Skin of body (tissue), 2 donors: ENCODE data around the gene CCDC170. TPM values are rescaled to one million over a fixed set of nuclear protein-coding genes. Genes with fewer than 3 reads are reported as not detected.

ENCODE experiments used
- DNase-seq: peaks from one replicate; lab custom pipeline; 2025; lab: John Stamatoyannopoulos, UW
- total RNA-seq: library from RNA; depleted of rRNA; stranded (reverse); fragments of >200 nt; gene quantifications from one replicate; pipeline ENCODE4 v1.2.3, GENCODE V29; 2014

CCDC170 gene
- total RNA-seq, 1 donor from 2014 or later, result 1.9 TPM

DNA sequence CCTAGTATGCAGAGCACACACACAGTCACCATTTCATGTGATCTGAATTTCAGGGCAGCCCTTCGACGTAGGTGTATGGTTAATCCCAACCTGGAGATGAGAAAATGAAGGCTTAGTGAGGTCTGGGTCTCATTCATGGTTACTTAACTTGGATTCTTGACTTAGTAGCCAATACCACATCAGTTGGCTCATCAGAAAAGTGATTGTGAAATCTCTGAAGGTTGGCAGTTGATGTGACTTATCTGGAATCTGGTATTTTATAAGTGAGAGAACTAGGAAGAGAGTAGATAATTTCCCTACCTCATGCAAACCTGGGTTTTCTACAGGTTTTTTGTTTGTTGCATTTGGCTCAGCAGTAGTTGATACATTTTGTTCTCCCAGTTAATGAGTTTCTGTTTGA, 123.7 kb downstream of the CCDC170 start:
- DNase-seq, result no peak

DNA sequence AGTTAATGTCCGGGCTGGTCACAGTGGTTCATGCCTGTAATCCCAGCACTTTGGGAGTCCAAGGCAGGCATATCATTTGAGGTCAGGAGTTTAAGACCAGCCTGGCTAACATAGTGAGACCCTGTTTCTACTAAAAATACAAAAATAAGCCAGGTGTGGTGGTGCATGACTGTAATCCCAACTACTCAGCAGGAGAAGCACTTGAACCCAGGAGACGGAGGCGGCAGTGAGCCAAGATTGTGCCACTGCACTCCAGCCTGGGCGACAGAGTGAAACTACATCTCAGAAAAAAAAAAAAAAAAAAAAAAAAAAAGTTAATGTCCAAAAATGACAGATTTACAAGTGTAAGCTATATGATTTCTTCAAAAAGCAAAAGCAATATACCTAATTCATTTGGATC, 124.9 kb downstream of the CCDC170 start:
- no peak for DNase-seq

DNA sequence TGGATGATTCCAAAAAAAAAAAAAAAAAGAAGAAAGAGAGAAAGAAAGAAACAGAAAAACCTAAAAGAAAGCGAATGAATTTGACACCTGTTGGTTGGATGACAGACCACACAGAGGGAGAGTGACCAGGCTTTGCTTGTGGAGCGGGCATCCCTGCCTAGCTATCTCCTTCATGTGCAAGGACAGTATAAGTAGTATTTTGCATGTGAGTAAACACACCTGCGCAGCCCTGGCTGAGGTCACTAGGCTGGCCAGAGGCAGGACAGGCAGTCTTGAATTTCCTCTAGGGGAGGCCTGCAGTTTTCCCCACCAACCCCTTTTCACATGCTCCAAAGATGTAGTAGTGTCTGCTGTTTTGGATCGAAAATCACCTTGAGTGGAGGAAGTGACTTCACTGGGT, 126.4 kb downstream of the CCDC170 start:
- no peak for DNase-seq

DNA sequence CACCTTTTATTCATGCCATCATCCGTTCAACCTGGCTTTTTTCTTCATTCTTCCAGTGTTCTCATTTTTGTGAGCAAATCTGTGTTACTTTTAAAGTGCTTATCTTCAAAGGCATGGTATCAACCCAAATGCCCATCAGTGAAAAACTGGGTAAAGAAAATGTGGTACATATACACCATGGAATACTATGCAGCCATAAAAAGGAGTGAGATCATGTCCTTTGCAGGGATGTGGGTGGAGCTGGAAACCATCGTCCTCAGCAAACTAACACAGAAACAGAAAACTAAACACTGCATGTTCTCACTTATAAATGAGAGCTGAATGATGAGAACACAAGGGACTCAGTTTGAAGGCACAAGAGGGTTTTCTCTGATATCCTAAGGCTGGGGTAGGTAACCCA, 130.3 kb downstream of the CCDC170 start:
- no peak for DNase-seq

GRCh38 chr6:151624481-151624880, 130.7 kb downstream of the CCDC170 start:
- no peak for DNase-seq

DNA sequence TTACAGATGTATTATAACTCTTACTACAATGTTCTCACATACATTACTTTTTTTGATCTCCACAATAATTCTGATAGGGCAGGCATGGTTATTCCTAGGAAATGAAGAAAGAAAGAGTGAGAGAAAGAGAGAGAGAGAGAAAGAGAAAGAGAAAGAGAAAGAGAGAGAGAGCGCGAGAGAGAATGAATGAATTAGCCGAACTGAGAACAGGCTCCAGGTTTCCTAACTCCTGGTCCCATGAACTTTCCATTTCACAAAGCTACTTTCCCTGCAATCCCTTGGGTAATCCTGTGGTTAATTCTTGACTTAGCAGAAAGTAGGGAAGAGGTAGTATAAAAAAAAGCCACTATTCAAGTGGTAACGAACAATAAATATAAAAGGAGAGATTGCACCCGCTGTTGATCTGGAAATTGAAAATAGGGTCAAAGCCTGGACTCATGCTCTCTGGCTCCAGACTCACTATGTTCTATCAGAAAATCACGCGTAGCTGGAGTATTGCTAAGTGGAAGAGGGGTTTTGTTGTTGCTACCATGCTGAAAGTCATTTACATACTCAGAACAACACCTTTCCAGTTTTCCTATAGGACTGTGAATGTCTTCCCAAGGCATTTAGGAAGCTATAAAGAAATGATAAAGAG, 131.2 kb downstream of the CCDC170 start:
- no peak for DNase-seq

DNA sequence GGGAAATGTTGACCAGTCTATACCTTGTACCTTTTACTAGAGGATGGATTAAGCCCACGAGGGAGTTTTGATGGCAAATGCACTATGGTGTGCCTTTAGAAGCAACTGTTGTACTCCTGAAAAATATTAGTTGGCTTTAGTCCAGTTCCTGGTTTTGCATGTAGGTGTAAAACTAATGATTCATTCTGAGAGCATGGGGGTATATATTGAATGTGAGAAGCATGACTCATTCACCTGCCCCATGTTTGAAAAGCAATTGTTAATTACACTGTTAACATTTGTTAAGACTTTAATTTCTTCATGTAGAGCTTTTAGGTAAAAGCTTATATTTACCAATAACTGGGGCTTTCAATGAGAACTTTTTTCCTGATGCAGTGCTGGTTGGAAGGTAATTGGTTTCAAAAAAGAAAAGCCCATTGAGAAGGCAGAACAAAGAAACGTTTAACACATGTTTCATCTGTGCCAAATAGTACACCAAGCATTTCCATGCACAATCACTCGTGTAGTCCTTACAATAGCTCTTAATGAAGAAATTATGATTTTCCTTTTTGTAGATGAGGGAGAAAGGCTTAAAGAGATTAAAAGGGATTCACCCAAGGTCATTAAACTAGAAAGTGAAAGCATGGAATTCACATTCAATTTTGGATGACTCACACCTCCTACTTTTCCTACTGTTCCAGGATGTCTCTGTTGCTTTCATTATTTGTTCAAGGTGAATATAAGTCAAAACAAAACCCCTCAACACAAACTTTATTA, 134.1 kb downstream of the CCDC170 start:
- no peak for DNase-seq

DNA sequence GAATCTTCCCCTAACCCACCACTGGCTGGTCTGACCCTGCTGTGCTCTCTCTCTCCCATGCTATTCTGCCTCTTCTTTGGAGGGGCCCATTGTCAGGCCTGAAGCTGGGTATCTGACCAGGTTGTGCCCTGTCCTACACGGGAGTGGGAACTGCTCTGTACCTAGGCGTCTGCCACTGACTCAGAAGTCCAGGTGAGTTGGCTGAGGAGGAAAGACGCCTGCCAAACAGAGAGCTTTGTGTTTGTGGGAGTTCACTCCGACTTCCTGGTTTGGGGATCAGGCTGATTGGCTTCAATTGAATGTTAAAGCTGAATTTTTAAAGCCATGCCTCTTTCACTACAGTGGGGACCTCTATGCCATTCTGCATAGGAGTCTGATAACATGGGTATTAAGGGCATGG, 136.0 kb downstream of the CCDC170 start:
- no peak for DNase-seq

GRCh38 chr6:151630387-151630786, 136.6 kb downstream of the CCDC170 start:
- no peak for DNase-seq

- DNase-seq, result no peak
Measured at GRCh38 chr6:151630991-151631655, 137.3 kb downstream of the CCDC170 start.

DNA sequence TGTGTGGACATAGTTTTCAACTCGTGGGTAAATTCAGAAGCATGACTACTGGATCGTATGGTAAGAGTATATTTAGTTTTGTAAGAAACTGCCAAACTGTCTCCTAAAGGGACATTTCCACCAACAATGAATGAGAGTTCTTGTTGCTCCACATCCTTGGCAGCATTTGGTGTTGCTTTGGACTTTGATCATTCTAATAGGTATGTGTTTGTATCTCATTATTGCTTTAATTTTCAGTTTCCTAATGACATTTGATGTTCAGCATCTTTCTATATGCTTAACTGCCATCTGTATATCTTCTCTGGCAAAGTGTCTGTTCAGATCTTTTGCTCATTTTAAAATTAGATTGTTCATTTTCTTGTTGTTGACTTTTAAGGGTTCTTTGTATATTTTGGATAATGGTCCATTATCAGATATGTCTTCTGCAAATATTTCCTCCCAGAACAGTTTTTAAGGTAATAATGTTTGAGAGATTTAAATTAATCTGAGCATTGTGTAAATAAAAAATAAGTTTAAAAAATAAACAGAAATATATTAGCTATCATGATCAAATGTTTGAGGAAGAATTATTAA, 138.7 kb downstream of the CCDC170 start:
- no peak for DNase-seq

- DNase-seq, result no peak
Measured at GRCh38 chr6:151633526-151634335, 139.9 kb downstream of the CCDC170 start.

- no peak for DNase-seq
Measured at GRCh38 chr6:151634336-151634720, 140.5 kb downstream of the CCDC170 start.

DNA sequence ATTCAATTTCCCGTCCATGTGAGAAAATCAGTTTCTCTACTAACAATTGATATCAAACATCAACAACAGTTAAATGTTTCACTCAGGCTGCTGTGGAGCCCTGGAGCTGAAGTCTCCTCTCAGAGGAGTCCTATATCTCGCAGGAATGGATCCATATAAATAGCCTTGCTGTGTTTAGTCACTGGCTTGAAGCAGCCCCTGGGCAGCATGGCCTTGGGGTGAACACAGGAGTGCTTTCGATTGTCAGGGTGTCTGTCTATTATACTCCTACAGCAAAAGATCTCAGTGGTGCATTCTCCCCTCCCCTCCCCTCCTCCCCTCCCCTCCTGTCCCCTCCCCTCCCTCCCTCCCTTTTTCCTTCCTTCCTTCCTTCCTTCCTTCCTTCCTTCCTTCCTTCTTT, 141.9 kb downstream of the CCDC170 start:
- DNase-seq, result no peak

DNA sequence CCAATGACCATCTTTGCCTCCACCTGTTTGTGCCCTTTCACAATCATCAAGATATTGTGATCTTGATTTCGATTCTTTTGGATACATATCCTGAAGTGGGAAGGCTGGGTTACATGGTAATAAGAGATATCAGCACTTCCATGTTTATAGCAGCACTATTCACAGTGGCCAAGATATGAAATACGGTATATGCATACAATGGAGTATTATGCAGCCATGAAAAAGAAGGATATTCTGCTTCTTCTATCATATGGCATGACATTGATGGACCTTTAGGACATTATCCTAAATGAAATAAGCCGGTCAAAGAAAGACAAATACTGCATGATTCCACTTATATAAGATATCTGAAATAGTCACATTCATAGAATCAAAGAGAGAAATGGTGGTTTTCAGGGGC, 144.0 kb downstream of the CCDC170 start:
- no peak for DNase-seq

- no peak for DNase-seq
Measured at GRCh38 chr6:151639750-151640149, 145.9 kb downstream of the CCDC170 start.

DNA sequence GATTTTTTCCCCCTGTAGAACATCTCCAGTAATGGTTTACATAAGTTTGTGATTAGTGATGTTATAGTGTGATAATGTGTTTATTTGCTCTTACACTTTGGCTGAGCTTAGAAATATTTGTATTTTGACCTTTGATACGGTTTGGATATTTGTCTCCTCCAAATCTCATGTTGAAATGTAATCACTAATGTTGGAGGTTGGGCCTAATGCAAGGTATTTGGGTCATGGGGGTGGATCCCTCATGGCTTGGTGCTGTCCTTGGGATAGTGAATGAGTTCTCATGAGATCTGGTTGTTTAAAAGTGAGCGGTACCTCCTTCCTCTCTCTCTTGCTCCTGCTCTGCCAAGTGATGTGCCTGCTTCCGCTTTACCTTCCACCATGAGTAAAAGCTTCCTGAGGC, 147.2 kb downstream of the CCDC170 start:
- DNase-seq, result no peak

DNA sequence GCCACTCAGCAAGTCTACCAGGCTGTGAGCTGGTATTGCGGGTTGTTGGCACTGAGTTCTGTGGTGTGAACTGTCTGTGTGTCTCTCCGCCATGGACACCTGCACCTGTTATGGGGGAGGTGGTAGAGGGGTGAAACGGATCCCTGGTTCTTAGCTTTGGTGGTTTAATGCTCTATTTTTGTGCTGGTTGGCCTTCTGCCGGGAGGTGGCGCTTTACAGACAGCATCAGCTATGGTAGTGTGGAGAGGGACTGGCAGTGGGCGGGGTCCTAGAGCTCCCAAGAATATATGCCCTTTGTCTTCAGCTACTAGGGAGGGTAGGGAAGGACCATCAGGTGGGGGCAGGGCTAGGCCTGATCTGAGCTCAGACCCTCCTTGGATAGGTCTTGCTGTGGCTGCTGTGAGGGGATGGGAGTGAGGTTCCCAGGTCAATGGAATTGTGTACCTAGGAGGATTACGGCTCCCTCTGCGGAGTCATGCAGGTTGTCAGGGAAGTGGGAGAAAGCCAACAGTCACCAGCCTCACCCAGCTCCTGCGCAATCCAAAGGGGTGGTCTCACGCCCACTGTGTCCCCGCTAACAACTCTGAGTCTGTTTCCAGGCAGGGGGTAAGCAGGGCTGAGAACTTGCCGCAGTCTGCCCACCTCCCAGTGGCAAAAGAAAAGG, 154.3 kb downstream of the CCDC170 start:
- DNase-seq, result no peak

- DNase-seq, result no peak
Measured at GRCh38 chr6:151649835-151650234, 156.0 kb downstream of the CCDC170 start.

GRCh38 chr6:151651639-151652038, 157.8 kb downstream of the CCDC170 start:
- DNase-seq, result no peak

- no peak for DNase-seq
Measured at GRCh38 chr6:151652325-151652724, 158.5 kb downstream of the CCDC170 start.
